UCSD-AML1 (cell line): Measurements from ENCODE around the gene EXPH5.

ENCODE experiments used
- DNase-seq: peaks from one replicate; lab custom pipeline; 2025; ENCODE audit not compliant: unreplicated experiment; lab: John Stamatoyannopoulos, UW

EXPH5 gene

DNA sequence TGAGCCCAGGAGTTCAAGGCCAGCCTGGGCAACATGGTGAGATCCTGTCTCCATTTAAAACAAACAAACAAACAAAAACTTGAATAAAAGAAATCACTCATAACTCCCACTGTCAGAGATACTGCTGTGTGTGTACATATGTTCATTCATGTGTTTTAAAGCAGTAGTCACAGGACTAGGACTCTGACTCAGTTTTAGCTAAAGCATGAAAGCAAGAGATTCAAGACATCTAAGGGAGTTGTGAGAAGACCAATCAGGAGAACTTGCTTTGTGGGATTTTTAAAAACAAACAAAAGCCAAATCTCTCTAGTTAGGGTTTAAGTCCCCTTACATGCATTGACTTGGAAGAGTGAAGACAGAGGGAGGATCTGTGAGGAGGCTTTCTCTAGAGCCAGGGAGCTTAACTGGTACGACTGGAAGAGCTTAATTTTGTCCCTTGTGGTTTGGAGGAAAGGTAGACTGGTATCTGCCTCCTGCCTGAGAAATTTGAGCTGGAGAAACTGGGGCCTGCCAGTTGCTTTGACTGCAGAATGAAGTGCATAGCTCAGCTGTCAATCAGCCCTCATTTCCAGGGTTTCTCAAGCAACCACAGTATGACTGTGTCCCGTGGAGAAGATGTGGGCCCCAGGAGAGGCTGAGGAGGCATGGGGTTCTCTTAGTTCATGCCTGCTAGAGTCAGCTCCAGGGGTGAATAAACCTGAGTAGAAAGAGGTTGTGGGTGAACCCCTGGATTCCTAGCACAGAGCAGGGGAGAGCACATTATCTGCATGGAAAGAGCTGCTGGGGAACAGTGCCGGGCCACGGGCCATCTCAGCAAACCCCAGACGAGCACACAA is 30.6 kb downstream of the EXPH5 start:
- peak; percentile 31 for DNase-seq

DNA sequence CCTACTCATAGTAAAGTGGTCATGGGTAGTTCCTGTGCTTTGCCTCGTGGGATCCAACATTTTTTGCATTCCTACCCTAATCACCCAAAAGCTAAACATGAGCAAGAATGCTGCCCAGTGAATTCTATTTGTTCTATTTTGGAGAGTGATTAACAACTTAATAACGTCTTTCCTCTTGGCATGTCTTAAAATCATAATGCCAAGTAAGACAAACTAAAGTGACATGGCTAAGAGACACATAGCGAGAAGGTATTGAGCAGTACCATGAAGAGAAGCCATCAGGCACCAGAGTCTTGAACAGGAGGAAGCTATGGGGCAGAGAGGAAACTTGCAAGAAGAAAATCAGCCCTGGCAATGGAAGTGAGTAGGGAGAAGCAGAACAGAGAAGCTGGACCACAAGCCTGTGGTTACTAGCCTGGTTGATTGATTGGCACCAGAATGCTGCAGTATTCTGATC is 32.0 kb downstream of the EXPH5 start:
- peak; percentile 51 for DNase-seq

DNA sequence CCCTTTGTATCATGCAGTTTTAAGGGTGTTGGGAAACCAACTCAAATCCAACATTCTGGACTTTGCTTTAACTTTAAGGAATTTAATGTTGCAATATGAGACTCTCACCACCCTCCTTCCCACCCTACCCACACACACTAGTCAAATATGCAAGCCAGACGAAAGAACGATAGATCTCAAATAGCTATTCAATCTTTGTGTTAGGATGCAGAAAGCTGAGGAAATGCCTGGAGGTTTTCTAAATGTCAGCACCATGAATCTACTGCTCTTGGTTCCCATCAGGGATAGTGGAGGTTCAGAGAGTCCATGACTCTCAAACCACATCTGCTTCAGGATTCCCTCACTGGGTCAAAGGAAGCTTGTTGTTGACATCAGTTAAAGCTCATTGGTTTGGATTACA is 33.7 kb downstream of the EXPH5 start:
- no peak for DNase-seq

DNA sequence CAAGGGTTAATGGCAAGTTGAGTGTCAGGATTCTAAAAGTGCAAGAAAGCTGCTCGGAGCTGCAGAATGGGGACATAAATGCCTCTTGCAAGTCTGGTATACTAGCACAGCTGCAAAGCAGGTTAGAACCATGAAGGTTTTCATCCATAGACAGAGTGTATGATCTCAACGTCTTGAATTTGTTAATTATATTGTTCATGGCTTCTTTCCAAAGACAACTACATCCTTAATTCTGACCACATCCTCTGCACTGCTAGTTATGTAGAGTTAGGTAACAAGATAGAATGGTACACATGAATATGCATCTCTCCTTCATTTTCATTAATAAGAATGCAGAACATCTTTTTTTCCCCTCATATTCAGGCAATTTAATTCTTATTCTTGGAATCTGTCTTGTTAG is 34.2 kb downstream of the EXPH5 start:
- DNase-seq = no peak

DNA sequence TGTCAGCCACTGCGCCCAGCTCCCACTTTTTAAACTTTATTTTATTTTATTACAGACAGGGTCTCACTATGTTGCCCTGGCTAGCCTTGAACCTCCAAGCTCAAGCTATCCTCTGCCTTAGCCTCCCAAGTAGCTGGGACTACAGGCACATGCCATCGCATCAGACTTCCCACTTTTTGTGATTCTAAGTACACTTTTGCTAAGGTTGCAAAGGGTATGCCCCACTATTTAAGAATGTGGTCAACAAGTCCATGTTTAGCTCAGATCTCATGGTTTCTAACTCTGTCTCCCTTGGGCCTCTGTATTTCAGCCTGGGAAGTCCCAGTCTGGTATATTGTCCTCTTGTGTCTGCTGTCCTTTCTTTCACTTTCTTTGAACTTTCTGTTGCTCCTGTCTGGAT is 35.3 kb downstream of the EXPH5 start:
- DNase-seq = no peak

DNA sequence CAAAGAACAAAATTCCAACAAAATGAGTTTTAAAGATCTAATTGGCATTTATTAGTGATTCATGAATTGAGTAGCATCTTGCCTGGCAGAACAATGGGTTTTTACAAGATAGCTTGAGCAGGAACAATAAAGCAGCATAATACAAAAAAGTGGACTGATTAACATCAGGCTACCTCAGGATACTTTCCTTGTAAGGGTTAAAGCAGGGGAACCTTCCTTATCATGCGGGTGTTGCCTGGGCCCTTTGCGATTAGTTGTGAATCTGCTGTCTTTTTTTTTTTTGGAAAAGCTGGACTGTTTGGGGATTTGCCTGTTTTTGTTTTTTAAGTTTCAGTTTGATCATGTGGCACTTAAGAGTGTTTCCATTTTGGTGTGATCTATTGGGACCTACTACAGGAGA is 37.5 kb downstream of the EXPH5 start:
- DNase-seq = no peak

DNA sequence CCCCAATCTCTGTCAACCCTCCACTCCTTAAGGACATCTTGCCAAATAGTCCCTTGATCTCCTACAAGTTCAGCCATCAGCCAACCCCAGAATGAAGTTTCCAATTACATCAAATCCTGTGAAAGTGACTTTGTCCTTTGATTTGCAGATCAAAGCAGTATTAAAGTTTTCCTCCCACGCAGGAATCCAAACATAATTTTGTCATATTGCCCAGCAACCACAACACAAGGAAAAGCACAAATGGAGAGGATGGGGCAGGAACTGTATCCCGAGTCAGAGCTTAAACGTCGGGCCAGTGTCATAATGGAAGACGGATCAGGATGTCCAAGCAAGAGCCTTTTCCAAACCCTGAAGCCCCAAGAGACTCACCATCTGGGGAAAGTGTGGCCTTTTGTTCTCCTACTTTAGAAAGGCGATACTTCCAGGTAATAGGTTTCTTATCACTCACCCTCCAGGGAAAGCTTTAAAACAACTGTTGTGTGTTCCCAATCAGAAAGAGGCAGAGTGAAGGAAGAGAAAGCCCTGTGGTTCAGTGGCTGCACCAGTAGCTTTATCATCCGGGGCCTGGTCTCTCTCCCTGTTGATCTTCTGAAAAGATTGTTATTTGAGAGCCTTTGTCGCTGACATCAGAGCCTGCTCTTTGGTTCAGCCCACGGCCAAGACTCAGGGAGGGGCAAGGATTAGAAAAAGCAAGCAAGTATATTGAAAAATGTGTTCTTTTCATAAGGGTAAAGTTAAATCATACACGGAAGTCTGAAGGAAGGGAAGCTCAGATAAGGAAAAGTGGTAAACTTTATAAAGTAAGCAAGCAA is 41.7 kb downstream of the EXPH5 start:
- DNase-seq = no peak

DNA sequence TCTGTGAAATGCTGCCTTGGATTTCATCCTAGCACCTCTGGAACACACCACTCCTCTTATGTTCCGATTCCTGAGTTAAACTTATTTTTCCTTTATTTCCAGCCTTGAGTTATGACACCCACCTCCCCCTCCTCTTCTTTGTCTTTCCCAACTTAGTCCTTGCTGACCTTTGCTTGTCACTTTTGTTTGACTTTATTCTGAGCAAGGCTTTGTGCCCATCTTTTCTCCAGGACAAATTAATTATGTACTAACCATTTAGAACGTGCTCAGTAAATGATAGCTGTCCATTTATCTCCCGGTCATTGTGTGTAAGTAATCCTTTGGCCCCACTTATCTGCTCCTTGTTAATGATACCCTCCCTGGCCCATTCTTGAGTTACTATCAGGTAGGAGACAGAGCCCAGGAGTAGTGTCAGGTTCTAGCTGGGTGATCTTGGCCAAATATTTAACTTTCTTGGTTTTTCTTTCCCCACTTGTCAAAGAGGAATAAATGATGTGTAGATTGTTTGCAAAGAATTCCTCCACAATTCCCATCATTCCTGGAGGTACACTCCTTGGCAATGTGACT is 44.2 kb downstream of the EXPH5 start:
- DNase-seq = no peak

DNA sequence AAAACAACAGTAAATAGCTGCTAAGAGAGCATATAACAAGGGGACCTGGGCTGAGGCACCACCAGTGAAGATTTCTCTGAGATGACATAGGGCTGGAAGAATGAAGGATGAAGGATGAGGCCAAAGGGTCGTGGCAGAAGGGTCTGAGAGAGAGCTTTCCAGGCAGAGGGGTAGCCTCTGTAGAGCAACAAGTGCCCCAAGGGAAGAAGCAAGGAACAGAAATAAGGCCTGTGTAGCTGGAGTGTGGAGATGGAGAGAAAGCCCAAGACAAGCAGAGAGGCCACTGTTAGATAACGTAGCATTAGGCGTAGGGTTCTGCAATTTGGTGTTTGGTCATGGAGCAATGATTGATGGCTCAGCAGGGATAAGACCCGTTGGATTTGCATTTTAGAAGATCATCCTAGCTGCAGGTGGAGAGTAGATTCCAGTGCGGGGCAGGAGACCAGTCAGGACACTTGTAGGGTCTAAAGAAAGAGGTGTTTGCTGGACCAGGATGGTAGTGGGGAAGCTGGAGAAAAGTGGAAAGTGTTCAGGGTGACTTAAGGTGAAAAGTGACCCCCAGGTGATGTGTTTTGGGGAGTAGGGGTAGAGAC is 47.6 kb downstream of the EXPH5 start:
- no peak for DNase-seq

DNA sequence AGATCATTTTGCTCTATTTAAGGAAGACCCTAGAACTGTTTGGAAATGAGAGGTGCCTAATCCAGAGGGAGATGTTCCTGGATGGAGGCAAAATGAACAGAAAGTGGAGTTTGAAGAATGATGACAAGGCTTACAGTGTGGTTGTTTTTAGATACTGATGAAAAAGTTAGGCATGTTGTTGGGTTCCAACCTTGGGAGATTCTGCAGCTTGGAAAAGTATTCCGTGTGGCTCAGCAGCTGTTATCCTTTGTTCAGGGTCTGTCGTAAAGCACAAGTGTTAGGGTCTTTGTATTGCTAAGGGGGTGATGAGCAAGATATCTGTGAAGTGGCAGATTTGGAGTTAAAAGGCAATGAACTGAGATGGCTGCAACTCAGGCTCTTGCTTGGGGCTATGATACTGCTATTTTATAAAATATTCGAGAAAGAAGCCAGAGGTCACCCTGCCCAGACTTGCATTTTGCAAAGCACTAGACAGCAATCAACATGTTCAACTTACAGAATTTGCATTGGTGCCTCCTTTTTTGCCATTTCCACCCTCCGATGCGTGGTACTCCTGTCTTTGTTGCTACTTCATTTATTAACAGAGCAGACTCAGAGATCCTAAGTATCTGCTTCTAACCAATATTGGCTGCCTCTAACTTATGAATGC is 50.1 kb downstream of the EXPH5 start:
- DNase-seq = no peak

DNA sequence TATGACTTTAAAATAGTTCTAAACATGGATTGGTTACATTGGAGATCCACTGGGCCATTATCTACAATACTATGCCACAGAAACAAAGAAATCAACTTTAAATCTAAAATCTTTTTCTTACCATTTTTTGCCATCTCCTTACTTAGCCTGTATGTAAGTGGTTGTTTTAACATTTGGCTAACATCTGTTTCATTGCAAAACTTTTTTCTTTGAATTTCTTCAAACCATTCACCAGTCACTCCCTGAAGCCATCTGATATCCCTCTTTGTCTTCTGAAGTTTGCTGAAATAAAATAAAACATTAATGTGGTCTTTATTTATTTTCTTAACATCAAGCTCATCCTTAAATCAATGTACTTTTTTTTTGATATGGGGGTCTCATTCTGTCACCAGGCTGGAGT is 52.0 kb downstream of the EXPH5 start:
- DNase-seq = no peak

DNA sequence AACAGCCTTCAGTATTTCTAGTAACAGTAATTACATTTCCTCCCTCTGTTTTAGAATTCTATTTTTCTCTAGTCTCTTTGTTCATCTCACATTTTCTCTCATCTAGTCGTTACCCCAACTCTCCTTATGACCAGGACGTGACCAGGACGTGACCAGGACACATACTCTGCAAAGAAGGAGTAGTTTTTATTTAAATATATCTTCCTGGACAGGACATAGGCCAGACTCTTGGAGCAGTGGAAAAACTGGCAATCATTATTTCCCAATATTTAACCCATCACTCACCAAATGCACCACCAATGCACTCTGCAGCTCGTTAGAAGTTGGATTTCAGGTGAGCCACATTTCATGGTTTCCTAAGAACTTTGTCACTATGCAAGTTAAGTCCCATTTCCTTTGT is 55.1 kb downstream of the EXPH5 start:
- DNase-seq = no peak

DNA sequence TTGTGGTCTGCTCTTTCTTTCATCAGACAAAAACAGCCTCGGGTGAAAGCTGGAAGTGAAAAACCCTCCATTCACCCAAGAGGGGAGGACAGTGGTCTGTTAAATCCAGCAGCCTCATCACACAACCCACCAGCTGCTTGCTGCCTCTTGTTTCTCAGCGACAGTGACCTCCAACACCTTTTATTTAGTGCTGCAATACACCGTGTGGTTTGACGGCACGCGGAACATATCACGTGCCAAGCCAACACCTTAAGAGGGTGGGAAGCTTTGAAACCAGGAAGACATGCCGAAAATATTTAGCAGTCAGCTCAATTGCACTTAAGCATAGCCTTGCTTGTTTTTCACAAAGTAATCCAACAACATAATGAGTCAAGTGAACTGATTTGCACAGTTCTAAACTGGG is 55.5 kb downstream of the EXPH5 start:
- DNase-seq = no peak

DNA sequence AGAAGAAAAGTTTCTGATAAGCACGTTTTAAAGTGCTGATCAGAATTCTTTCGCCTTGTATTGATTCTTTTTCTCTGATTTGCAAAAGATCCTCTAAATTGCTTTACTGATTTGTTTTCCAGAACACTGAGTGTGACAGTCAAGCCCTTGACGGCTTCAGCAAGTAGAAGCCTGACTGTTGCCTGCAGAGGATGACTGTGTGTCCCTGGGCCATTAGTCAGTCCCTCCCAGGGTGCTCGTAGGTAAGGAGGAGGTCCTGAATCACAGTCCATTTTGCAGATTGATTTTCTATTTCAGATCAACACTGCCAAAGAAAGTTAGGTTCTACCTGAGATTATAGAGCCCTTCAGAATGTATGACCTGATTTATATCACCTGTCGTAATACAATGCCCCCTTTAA is 56.8 kb downstream of the EXPH5 start:
- DNase-seq = no peak

DNA sequence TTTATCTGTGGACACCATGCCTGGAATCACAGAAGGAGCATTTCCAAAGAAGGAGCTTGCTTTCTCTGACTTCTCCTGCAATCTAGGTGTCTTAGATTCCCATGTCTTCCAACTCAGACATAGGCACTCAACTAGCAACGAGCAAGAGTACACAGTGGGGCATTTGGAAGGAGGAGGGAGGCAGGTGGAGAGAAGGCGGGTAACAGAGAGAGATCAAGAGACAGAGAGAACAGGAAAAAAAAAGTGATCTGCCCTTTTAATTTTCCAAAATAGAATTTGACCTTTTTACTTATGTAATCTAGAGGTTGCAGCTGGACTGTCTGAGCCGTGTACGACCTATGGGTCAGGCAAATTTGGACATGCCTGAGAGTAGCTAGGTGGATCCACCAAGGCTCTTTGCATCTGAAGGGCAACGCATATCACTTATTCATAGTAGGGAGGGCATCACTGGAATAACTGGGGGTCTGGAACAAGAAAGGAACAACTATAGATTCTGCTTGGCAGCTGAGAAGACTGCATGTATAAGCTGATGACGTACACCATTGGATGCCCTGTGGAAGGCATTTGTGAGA is 58.1 kb downstream of the EXPH5 start:
- DNase-seq = no peak

DNA sequence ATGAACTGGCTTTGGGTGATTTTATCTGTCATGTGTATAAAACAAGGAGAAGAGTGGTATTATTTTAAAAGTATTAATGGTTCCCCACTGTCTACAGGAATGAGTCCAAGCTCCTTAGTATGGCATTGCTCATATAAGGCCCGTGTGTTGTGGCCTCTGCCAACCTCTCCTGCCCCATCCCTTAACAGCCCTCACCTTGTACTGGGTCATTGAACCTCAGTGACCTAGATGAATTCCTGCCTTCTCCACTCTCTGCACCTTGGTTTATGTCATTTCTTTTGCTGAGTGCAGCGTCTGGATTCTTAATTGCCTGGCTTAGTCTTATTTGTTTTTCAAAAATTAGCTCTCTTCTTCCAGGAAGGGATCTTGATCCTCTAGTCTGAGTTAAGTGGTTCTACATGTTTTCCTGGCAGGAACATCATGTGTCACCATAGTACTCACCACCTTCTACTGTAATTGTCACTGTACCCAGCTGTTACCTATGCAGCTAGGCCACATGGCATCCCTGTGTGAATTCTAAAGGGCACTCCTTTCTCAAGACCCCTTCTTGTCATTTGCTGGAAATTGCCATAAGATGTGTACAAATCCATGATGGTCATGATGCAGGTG is 59.2 kb downstream of the EXPH5 start:
- DNase-seq = no peak

DNA sequence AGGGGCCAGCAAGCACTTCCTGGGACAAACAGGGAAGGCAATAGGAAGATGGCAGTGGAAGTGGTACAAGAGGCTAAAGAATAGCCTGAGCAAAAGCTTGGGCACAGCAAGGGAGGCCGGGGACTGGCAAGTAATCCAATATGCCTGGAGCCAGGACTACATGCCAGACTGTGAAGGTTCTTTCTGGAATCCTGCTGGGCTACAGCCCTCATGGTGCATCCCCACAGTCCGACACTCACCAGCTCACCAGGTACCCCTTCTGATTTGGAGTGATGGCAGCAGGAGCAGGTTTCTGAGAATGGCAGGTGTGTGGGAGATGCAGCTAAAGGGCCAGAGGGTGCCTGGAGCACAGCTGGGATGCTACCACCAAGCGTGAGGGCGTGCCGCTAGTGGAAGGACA is 63.1 kb downstream of the EXPH5 start:
- no peak for DNase-seq

DNA sequence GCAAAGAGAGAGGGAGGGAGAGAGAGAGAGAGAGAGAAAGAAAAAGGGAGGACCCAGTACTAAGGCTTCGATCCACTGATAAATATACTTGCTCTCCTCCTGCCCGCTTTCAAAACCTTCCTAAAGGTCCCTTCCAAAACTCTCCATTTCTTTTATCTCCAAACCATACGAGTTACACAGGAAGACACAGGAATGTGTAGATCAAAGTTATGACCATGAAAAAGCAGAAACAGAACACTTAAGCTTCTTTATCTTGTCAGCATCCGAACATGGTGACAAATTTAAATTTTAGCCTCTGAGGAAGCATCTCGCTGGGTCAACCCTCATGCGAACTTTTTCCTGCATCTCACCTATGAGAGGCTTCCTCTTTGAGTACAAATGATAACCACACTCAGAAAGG is 66.2 kb downstream of the EXPH5 start:
- DNase-seq = no peak

DNA sequence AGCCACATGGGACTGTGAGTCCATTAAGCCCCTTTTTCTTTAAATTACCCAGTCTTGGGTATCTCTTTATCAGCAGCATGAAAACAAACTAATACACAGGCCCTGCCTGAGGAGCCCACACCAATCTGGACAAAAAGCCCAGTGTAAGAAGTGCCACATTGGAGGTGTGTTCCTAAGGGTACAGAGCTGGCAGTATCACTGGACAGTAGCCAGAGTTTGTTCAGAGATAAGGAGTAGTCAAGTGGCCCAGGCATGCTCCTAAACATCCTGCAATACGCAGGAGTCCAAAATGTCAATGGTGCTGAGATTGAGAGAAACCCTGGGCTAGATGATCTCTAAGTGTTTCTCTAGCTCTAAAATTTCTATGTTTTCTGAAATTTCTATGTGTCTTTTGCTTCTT is 68.4 kb downstream of the EXPH5 start:
- no peak for DNase-seq

DNA sequence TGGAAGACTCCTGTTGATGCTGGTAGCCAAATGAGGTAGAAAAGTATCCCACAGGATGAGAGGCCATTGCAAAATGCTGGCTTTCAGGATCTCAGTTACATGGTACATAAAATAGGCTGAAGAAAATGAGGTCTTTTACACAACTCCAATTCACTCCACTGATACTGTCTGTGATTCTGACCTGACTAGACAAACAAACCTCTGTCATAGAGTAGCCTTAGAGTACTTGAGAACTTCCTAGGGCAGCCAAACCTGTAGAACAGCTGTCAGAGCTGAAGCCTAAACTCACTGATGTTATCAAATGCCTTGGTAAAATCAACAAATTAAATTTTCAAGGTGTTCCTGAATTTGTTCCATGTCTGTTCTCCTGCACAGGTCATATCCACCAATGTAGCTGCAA is 69.1 kb downstream of the EXPH5 start:
- DNase-seq = no peak
